ENCODE results near the gene ARHGAP32. TPM values are rescaled to one million over a fixed set of nuclear protein-coding genes. Genes with fewer than 3 reads are reported as not detected.

ARHGAP32 gene
- polyA plus RNA-seq, 1 of the 3 experiments (the other 2 are of a cell fraction): 4.8 TPM

DNA sequence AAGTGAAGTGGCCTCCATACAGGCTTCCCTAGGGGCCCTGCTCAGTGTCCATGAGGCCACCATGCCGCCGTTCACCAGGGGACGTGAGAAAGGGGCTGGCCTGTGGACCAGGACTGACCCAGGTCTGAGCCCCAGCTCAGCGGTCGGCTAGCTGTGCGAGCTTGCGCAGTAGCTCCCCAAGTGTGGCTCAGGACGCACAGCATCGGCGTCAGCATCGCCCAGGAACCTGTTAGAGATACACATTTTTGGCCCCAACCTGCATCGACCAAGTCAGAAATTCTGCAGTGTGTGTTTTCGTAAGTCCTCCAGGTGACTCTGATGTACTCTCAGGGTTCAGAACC lies 249.9 kb downstream of the ARHGAP32 start:
- no peaks in the 10 kb centered on the region for H3F3A ChIP-seq (replicated peaks; ENCODE audit: insufficient read depth)
- H3K36me3 ChIP-seq (replicated peaks in 1 of 2; ENCODE audit: control insufficient read depth in 1 of 2, insufficient read depth in 2 of 2, low read length in 1 of 2): no peaks in the 10 kb centered on the region
- 89% methylated on average over 9 of the region's 13 CpGs for WGBS (ENCODE audit: low lambda C conversion rate)
- no peaks in the 10 kb centered on the region for H3K27me3 ChIP-seq (ENCODE audit: insufficient read depth)
- no peak overlapping the region for H3K27ac ChIP-seq (ENCODE audit: low read depth in 2 of 2, low read length in 1 of 2)
- no peak overlapping the region for H2AFZ ChIP-seq (ENCODE audit: low read depth)
- H4K20me1 ChIP-seq (ENCODE audit: insufficient read depth): no peaks in the 10 kb centered on the region
- H3K4me2 ChIP-seq: no peak overlapping the region
- ChIA-PET CTCF (interaction anchor here (1.6 to 34.0 kb wide), 3 partner anchors 14 to 53 kb away, joined by 5 to 872 read pairs (median 113); partner anchors contain the start of gene KCNJ5), POLR2A (no interaction called here)
- TF ChIP-seq RCOR1 (IDR thresholded peaks at IDR 0.05; ENCODE audit: low read length) (no peak), TAF1 (IDR thresholded peaks at IDR 0.05; ENCODE audit: borderline replicate concordance, low read depth, low read length) (no peak), ELF1 (IDR thresholded peaks at IDR 0.05) (no peak), EZH2phosphoT487 (IDR thresholded peaks at IDR 0.05; ENCODE audit: borderline replicate concordance, low read depth) (no peak), RAD21 (IDR thresholded peaks at IDR 0.05; ENCODE audit: low read length) (no peak)
- TF ChIP-seq, protein P1, sequence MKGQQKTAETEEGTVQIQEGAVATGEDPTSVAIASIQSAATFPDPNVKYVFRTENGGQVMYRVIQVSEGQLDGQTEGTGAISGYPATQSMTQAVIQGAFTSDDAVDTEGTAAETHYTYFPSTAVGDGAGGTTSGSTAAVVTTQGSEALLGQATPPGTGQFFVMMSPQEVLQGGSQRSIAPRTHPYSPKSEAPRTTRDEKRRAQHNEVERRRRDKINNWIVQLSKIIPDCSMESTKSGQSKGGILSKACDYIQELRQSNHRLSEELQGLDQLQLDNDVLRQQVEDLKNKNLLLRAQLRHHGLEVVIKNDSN (IDR thresholded peaks at IDR 0.05; ENCODE audit: borderline replicate concordance, low read depth): no peak
- no peak overlapping the region for H3K4me3 ChIP-seq (ENCODE audit: low read depth in 2 of 2, low read length in 1 of 2)
- H3K9me3 ChIP-seq: no peaks in the 10 kb centered on the region
- H3K9ac ChIP-seq: no peak overlapping the region
- no peaks in the 10 kb centered on the region for H3K9me2 ChIP-seq
- no peak for DNase-seq
- H3K79me2 ChIP-seq (ENCODE audit: insufficient read depth): no peaks in the 10 kb centered on the region
- no peaks in the 10 kb centered on the region for H3K4me1 ChIP-seq (ENCODE audit: control insufficient read depth in 1 of 2, insufficient read depth in 2 of 2, low read depth in 1 of 2, low read length in 1 of 2)

DNA sequence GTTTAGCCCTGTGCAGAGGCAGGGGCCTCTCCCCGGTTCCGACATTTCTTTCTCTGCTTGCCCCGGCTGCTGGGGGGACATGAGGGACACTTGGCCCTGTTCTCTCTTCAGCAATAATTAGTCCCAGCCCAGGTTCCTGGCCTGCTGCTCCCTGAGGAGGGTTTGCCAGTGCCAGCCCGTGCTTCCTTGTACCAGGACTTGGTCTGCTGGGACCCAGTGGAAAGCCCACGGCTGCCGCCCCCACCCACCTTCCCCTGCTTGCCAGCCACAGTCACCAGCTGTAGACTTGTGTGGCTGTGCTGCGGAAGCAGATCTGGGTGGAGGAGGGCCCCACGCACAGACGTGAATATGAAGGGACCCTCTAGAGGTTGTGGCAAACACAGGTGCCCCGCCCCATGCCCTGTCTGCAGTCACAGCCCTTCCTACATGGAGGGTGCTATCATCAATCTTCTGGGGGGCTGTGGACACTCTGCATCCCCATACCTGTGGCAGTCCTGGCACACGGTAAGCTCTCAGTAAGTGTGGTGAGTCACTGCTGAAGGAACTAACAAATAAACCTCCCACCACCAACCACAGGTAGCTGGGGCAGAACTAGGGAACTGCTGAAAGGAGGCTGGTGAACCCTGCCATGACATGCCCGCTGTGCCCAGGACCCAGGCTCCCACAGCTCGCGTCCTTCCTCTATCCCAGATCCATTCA lies 250.4 kb downstream of the ARHGAP32 start:
- no peaks in the 10 kb centered on the region for H3K9me2 ChIP-seq
- no peaks in the 10 kb centered on the region; a peak in 1 of 4 replicates for H3K4me1 ChIP-seq (ENCODE audit: control insufficient read depth in 1 of 2, insufficient read depth in 2 of 2, low read depth in 1 of 2, low read length in 1 of 2)
- H3K27ac ChIP-seq (ENCODE audit: low read depth in 2 of 2, low read length in 1 of 2): no peak overlapping the region
- no peak overlapping the region for H3K4me2 ChIP-seq
- no peaks in the 10 kb centered on the region for H4K20me1 ChIP-seq (ENCODE audit: insufficient read depth)
- no peaks in the 10 kb centered on the region for H3K79me2 ChIP-seq (ENCODE audit: insufficient read depth)
- H3K27me3 ChIP-seq (ENCODE audit: insufficient read depth): no peaks in the 10 kb centered on the region
- no peak overlapping the region for H3K9ac ChIP-seq
- DNase-seq: no peak
- H3K4me3 ChIP-seq (ENCODE audit: low read depth in 2 of 2, low read length in 1 of 2): no peak overlapping the region
- no peak for TF ChIP-seq SMC3 (IDR thresholded peaks at IDR 0.05; ENCODE audit: low read depth, low read length)
- TF ChIP-seq POLR2AphosphoS5 (IDR thresholded peaks at IDR 0.05; ENCODE audit: low read depth, low read length): no peak
- H3K9me3 ChIP-seq: no peaks in the 10 kb centered on the region
- H3F3A ChIP-seq (replicated peaks; ENCODE audit: insufficient read depth): no peaks in the 10 kb centered on the region
- no peak overlapping the region for H2AFZ ChIP-seq (ENCODE audit: low read depth)
- H3K36me3 ChIP-seq (replicated peaks in 1 of 2; ENCODE audit: control insufficient read depth in 1 of 2, insufficient read depth in 2 of 2, low read length in 1 of 2): no peaks in the 10 kb centered on the region
- ChIA-PET POLR2A (no interaction called here), CTCF (interaction anchor here (1.1 to 34.0 kb wide), 4 partner anchors 15 to 52 kb away, joined by 3 to 872 read pairs (median 59); partner anchors contain the start of gene KCNJ5)
- WGBS (ENCODE audit: low lambda C conversion rate): 81% methylated on average over 8 of the region's 14 CpGs

DNA sequence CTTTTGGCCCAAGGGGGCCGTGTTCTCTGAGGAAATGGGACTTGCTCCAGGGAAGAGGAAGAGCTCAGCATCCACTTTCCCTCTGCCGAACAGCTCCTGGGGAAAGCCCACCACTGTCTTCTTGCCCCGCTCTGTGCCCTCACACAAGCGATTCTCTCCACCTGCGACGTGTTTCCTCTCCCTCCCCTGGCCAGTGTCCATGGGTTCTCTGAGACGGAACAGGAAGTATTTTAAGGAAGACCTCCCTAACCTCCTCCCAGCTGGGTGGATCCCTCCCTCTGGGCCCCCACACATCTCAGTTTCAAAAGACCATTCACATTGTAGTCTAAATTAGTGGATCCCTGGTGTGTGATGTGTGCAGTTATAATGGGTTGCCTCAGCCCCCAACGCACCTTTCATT lies 251.0 kb downstream of the ARHGAP32 start:
- H3K9me3 ChIP-seq: no peaks in the 10 kb centered on the region
- CTCF ChIA-PET: interaction anchor here (1.1 to 34.0 kb wide), 3 partner anchors 16 to 52 kb away, joined by 3 to 872 read pairs (median 113); partner anchors contain the start of gene KCNJ5
- no peaks in the 10 kb centered on the region for H3K27me3 ChIP-seq (ENCODE audit: insufficient read depth)
- H3K27ac ChIP-seq (ENCODE audit: low read depth in 2 of 2, low read length in 1 of 2): no peak overlapping the region
- no peaks in the 10 kb centered on the region for H3K36me3 ChIP-seq (replicated peaks in 1 of 2; ENCODE audit: control insufficient read depth in 1 of 2, insufficient read depth in 2 of 2, low read length in 1 of 2)
- no peaks in the 10 kb centered on the region; a peak in 1 of 4 replicates for H3K4me1 ChIP-seq (ENCODE audit: control insufficient read depth in 1 of 2, insufficient read depth in 2 of 2, low read depth in 1 of 2, low read length in 1 of 2)
- H2AFZ ChIP-seq (ENCODE audit: low read depth): no peak overlapping the region
- TF ChIP-seq JUND (IDR thresholded peaks at IDR 0.05) (no peak), GABPA (IDR thresholded peaks at IDR 0.05; ENCODE audit: low read depth) (no peak), EZH2phosphoT487 (IDR thresholded peaks at IDR 0.05; ENCODE audit: borderline replicate concordance, low read depth) (no peak), MXI1 (IDR thresholded peaks at IDR 0.05; ENCODE audit: low read depth, low read length) (no peak), ELF1 (IDR thresholded peaks at IDR 0.05) (no peak), NRF1 (IDR thresholded peaks at IDR 0.05; ENCODE audit: low read depth, low read length) (no peak), MEF2A (IDR thresholded peaks at IDR 0.05; ENCODE audit: borderline replicate concordance, low read depth) (no peak), NFIC (IDR thresholded peaks at IDR 0.05; ENCODE audit: borderline replicate concordance) (no peak), FOXJ3 (CRISPR knock-in tag; IDR thresholded peaks at IDR 0.05) (no peak), RCOR1 (IDR thresholded peaks at IDR 0.05; ENCODE audit: low read length) (no peak), GATA2 (CRISPR knock-in tag; IDR thresholded peaks at IDR 0.05) (no peak)
- TF ChIP-seq, protein P2, sequence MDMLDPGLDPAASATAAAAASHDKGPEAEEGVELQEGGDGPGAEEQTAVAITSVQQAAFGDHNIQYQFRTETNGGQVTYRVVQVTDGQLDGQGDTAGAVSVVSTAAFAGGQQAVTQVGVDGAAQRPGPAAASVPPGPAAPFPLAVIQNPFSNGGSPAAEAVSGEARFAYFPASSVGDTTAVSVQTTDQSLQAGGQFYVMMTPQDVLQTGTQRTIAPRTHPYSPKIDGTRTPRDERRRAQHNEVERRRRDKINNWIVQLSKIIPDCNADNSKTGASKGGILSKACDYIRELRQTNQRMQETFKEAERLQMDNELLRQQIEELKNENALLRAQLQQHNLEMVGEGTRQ (IDR thresholded peaks at IDR 0.05; ENCODE audit: borderline replicate concordance, low read depth, low read length): no peak
- TF ChIP-seq, protein P3, sequence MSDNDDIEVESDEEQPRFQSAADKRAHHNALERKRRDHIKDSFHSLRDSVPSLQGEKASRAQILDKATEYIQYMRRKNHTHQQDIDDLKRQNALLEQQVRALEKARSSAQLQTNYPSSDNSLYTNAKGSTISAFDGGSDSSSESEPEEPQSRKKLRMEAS (IDR thresholded peaks at IDR 0.05; ENCODE audit: low read depth): no peak
- no peak overlapping the region for H3K9ac ChIP-seq
- no peaks in the 10 kb centered on the region for H3K9me2 ChIP-seq
- no peaks in the 10 kb centered on the region for H3K79me2 ChIP-seq (ENCODE audit: insufficient read depth)
- no peak for DNase-seq
- no peaks in the 10 kb centered on the region for H3F3A ChIP-seq (replicated peaks; ENCODE audit: insufficient read depth)
- H3K4me2 ChIP-seq: no peak overlapping the region
- H4K20me1 ChIP-seq (ENCODE audit: insufficient read depth): no peaks in the 10 kb centered on the region
- WGBS (ENCODE audit: low lambda C conversion rate): 87% methylated on average over 6 of the region's 8 CpGs
- POLR2A ChIA-PET: no interaction called here
- H3K4me3 ChIP-seq (ENCODE audit: low read depth in 2 of 2, low read length in 1 of 2): no peak overlapping the region
